Astrocyte (in vitro differentiated cells and primary cell): ENCODE results near the gene DSCAM. TPM values are rescaled to one million over a fixed set of nuclear protein-coding genes. Genes with fewer than 3 reads are reported as not detected.
"Not testable (repeated sequence)": the region's sequence is repeated elsewhere in the genome, so short reads cannot be mapped to it uniquely, and the experiment has no call there.

Source experiments
- DNase-seq: peaks from one replicate; pipeline ENCODE4 v3.0.0-alpha.2; 2010; ENCODE audit warnings: low read depth
- FAIRE-seq: peaks from 2 replicates; lab custom pipeline; 2011; peaks lifted over from hg19 to GRCh38; lab: Jason Lieb, UNC
- H2AFZ ChIP-seq: 2 replicates; pipeline ENCODE4 v1.6.0; 2012; ENCODE audit warnings: low read depth, low read length, inconsistent platforms
- H3K27ac ChIP-seq: 2 replicates; pipeline ENCODE4 v1.5.1; 2011; ENCODE audit warnings: low read depth, low read length, inconsistent platforms
- H3K27me3 ChIP-seq: 2 replicates; pipeline ENCODE4 v1.6.0; 2011; ENCODE audit warnings: low read length, inconsistent platforms; ENCODE audit not compliant: insufficient read depth
- H3K36me3 ChIP-seq: 2 replicates; pipeline ENCODE4 v1.5.1; 2011; ENCODE audit warnings: low read length, inconsistent platforms; ENCODE audit not compliant: insufficient read depth
- H3K4me1 ChIP-seq: 2 replicates; pipeline ENCODE4 v1.5.1; 2011; ENCODE audit warnings: low read length, inconsistent platforms; ENCODE audit not compliant: insufficient read depth
- H3K4me2 ChIP-seq: 2 replicates; pipeline ENCODE4 v1.6.0; 2012; ENCODE audit warnings: low read length, inconsistent platforms
- H3K4me3 ChIP-seq: 2 replicates; pipeline ENCODE4 v1.5.1; 2011; ENCODE audit warnings: low read depth, mild to moderate bottlenecking, low read length, inconsistent platforms; ENCODE audit not compliant: insufficient read depth
- H3K79me2 ChIP-seq: 2 replicates; pipeline ENCODE4 v1.6.0; 2012; ENCODE audit warnings: mild to moderate bottlenecking, low read length, inconsistent platforms; ENCODE audit not compliant: insufficient read depth
- H3K9ac ChIP-seq: 2 replicates; pipeline ENCODE4 v1.6.0; 2012; ENCODE audit warnings: mild to moderate bottlenecking, low read length, inconsistent platforms
- H3K9me3 ChIP-seq: 2 replicates; pipeline ENCODE4 v1.5.1; 2012; ENCODE audit warnings: low read depth, mild to moderate bottlenecking, low read length, inconsistent platforms; ENCODE audit not compliant: insufficient read depth
- H4K20me1 ChIP-seq: 2 replicates; pipeline ENCODE4 v1.6.0; 2012; ENCODE audit warnings: low read length, inconsistent platforms; ENCODE audit not compliant: insufficient read depth
- H3K27ac Mint-ChIP-seq: one replicate; pipeline ENCODE4 v1.8.0; 2021; ENCODE audit warnings: mild to moderate bottlenecking, mixed read lengths; ENCODE audit not compliant: unreplicated experiment
- H3K27me3 Mint-ChIP-seq: one replicate; pipeline ENCODE4 v1.8.0; 2021; ENCODE audit warnings: low read depth, mixed read lengths; ENCODE audit not compliant: unreplicated experiment
- H3K36me3 Mint-ChIP-seq: one replicate; pipeline ENCODE4 v1.8.0; 2021; ENCODE audit warnings: low read depth, mixed read lengths; ENCODE audit not compliant: unreplicated experiment
- H3K4me1 Mint-ChIP-seq: one replicate; pipeline ENCODE4 v1.8.0; 2021; ENCODE audit warnings: low read depth, mixed read lengths; ENCODE audit not compliant: unreplicated experiment
- H3K4me3 Mint-ChIP-seq: one replicate; pipeline ENCODE4 v1.8.0; 2021; ENCODE audit warnings: mild to moderate bottlenecking, moderate library complexity, mixed read lengths; ENCODE audit not compliant: unreplicated experiment
- H3K9me3 Mint-ChIP-seq: one replicate; pipeline ENCODE4 v1.8.0; 2021; ENCODE audit warnings: mild to moderate bottlenecking, mixed read lengths; ENCODE audit not compliant: unreplicated experiment
- EZH2 ChIP-seq: IDR thresholded peaks from 2 replicates; pipeline ENCODE4 v1.6.1; 2012; ENCODE audit warnings: mild to moderate bottlenecking, low read length, inconsistent platforms; ENCODE audit not compliant: insufficient read depth
- total RNA-seq: library from RNA; stranded (reverse); gene quantifications from 2 replicates; pipeline ENCODE4 v1.2.1, GENCODE V29; 2021
- TF ChIP-seq, protein P1 (sequence below): IDR thresholded peaks from 2 replicates; pipeline ENCODE4 v1.5.1; 2011; ENCODE audit warnings: low read depth, mild to moderate bottlenecking, inconsistent platforms, low read length, moderate library complexity; ENCODE audit not compliant: insufficient read depth

Gene DSCAM
- total RNA-seq, 1 donor from 2014 or later = 0.18 TPM

GRCh38 chr21:40331804-40332203 is 515.2 kb downstream of the DSCAM start:
- no peak for FAIRE-seq
- Histone ChIP-seq H3K27ac (no peak overlapping the region), H3K9ac (no peak overlapping the region), H3K4me3 (no peak overlapping the region), H4K20me1 (no peaks in the 10 kb centered on the region), H3K4me2 (no peak overlapping the region), H3K27me3 (no peaks in the 10 kb centered on the region), H3K36me3 (no peaks in the 10 kb centered on the region), H3K4me1 (no peaks in the 10 kb centered on the region), H3K9me3 (no peaks in the 10 kb centered on the region), H3K79me2 (no peaks in the 10 kb centered on the region), H2AFZ (no peak overlapping the region)
- Mint-ChIP-seq H3K27ac (no peak overlapping the region), H3K4me3 (no peak overlapping the region), H3K4me1 (no peaks in the 10 kb centered on the region), H3K36me3 (no peaks in the 10 kb centered on the region), H3K9me3 (peaks cover 6% of the 10 kb centered on the region), H3K27me3 (no peaks in the 10 kb centered on the region)
- DNase-seq = no peak
- TF ChIP-seq EZH2 = no peak
- TF ChIP-seq, protein P1, sequence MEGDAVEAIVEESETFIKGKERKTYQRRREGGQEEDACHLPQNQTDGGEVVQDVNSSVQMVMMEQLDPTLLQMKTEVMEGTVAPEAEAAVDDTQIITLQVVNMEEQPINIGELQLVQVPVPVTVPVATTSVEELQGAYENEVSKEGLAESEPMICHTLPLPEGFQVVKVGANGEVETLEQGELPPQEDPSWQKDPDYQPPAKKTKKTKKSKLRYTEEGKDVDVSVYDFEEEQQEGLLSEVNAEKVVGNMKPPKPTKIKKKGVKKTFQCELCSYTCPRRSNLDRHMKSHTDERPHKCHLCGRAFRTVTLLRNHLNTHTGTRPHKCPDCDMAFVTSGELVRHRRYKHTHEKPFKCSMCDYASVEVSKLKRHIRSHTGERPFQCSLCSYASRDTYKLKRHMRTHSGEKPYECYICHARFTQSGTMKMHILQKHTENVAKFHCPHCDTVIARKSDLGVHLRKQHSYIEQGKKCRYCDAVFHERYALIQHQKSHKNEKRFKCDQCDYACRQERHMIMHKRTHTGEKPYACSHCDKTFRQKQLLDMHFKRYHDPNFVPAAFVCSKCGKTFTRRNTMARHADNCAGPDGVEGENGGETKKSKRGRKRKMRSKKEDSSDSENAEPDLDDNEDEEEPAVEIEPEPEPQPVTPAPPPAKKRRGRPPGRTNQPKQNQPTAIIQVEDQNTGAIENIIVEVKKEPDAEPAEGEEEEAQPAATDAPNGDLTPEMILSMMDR = no peak

GRCh38 chr21:40331172-40331571 is 515.8 kb downstream of the DSCAM start:
- Mint-ChIP-seq H3K27me3 (no peaks in the 10 kb centered on the region), H3K9me3 (peaks cover 6% of the 10 kb centered on the region), H3K36me3 (no peaks in the 10 kb centered on the region), H3K27ac (no peak overlapping the region), H3K4me3 (no peak overlapping the region), H3K4me1 (no peaks in the 10 kb centered on the region)
- H3K4me2 ChIP-seq = no peak overlapping the region
- H3K4me3 ChIP-seq = no peak overlapping the region
- H2AFZ ChIP-seq = no peak overlapping the region
- FAIRE-seq = no peak
- H3K4me1 ChIP-seq = no peaks in the 10 kb centered on the region
- TF ChIP-seq EZH2 = no peak
- TF ChIP-seq, protein P1 = no peak
- H4K20me1 ChIP-seq = no peaks in the 10 kb centered on the region
- no peak overlapping the region for H3K9ac ChIP-seq
- H3K9me3 ChIP-seq = no peaks in the 10 kb centered on the region
- no peaks in the 10 kb centered on the region for H3K36me3 ChIP-seq
- H3K27me3 ChIP-seq = no peaks in the 10 kb centered on the region
- no peaks in the 10 kb centered on the region for H3K79me2 ChIP-seq
- no peak for DNase-seq
- H3K27ac ChIP-seq = no peak overlapping the region

DNA sequence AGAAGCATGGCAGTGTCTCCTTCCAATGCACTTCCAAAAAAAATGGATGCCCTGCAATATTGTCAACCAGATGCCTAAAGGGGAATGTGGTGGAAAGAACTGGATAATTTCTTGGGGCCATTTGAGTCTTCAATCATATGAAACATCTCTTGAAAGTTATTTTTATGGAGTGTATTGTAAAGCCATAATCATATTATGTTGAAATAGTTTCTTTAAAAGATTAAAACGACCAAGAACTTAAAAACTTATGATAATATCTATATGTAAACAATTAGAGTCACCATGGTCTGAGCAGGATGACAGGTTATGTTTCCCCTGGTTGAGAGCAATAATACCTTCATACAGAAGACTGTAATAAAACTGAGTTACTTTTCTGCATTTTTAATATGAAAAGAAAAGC is 522.6 kb downstream of the DSCAM start:
- H3K9ac ChIP-seq = no peak overlapping the region
- Mint-ChIP-seq H3K4me3 (no peak overlapping the region), H3K9me3 (peaks cover 9% of the 10 kb centered on the region), H3K4me1 (no peaks in the 10 kb centered on the region), H3K27me3 (no peaks in the 10 kb centered on the region), H3K27ac (no peak overlapping the region), H3K36me3 (no peaks in the 10 kb centered on the region)
- H3K9me3 ChIP-seq = no peaks in the 10 kb centered on the region
- no peaks in the 10 kb centered on the region for H4K20me1 ChIP-seq
- H3K4me3 ChIP-seq = no peak overlapping the region
- FAIRE-seq (no peak), DNase-seq (no peak)
- H3K79me2 ChIP-seq = no peaks in the 10 kb centered on the region
- no peak overlapping the region for H3K4me2 ChIP-seq
- H2AFZ ChIP-seq = no peak overlapping the region
- TF ChIP-seq EZH2 = no peak
- TF ChIP-seq, protein P1 = no peak
- H3K27ac ChIP-seq = no peak overlapping the region
- H3K36me3 ChIP-seq = no peaks in the 10 kb centered on the region
- no peaks in the 10 kb centered on the region for H3K27me3 ChIP-seq
- no peaks in the 10 kb centered on the region for H3K4me1 ChIP-seq

DNA sequence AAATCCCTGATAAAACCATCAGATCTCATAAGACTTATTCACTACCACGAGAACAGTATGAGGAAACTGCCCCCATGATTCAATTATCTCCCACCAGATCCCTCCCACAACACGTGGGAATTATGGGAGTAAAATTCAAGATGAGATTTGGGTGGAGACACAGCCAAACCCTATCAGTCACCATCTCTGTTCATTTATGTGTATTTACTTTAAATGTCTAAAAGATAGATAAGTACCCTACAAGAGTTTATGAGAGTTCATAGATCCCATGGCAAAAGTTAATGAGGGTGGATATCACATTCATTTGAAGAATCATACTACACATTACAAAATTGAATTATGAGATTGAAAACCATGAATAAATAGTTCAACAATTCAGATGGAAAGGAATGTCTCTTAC is 526.2 kb downstream of the DSCAM start:
- H3K4me3 Mint-ChIP-seq, H3K27ac Mint-ChIP-seq, H3K27me3 Mint-ChIP-seq, H3K4me2 ChIP-seq, H3K4me1 Mint-ChIP-seq, H3K79me2 ChIP-seq, H3K27ac ChIP-seq, H3K36me3 ChIP-seq, H3K36me3 Mint-ChIP-seq, FAIRE-seq, H3K9me3 Mint-ChIP-seq, H3K4me1 ChIP-seq, H3K9me3 ChIP-seq, H3K4me3 ChIP-seq, H3K27me3 ChIP-seq, DNase-seq, H3K9ac ChIP-seq, H2AFZ ChIP-seq, H4K20me1 ChIP-seq: not testable (repeated sequence)
